ENCODE measurements around the gene LRRK2. TPM values are rescaled to one million over a fixed set of nuclear protein-coding genes. Genes with fewer than 3 reads are reported as not detected.
"Not testable (repeated sequence)": the region's sequence is repeated elsewhere in the genome, so short reads cannot be mapped to it uniquely, and the experiment has no call there.

The LRRK2 gene
- total RNA-seq, 1 donor from 2014 or later, result 28.7 TPM

DNA sequence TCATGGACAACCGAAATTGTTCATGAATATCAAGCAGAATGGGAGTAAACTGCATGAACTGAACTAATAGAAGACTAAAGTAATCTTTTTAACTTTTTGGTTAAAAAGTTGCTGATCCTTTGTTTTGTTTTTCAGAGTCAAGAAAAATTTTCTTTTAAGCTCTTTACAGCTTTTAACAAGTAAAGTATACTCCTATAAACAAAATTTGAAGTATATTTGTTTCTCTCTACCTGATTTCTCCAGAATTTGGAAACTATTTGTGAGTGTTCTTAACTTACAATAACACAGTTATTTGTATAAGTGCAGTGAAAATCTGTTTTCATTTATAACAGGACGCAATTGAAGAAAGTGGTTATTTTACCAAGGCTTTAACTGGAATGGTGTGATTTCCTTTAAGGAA, 12.2 kb upstream of the LRRK2 start:
- no peak for DNase-seq (ENCODE audit: low spot score)

DNA sequence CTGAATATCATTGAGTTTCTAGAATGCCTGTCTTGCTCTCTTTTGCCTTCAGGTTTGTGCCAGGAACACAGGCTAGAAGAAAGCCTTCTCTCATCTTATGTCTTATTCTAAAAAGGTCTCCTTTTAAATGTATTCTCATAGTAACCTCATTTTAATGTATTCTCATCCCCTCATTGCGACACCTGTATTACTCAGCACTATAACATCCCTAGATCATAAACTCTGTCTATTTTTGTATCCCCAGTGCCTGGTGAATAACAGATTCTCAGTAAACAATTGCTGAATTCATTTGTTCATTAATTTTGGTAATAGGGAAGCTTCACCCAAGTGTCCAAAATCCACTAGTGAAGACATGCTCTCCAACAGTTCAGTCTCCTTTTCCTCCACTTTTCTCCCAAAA, 8.8 kb upstream of the LRRK2 start:
- no peak for DNase-seq (ENCODE audit: low spot score)

GRCh38 chr12:40216516-40217288, 8.1 kb upstream of the LRRK2 start:
- no peak for DNase-seq (ENCODE audit: low spot score)

- DNase-seq (ENCODE audit: low spot score), result no peak
Observed at GRCh38 chr12:40219760-40220159, 5.0 kb upstream of the LRRK2 start.

GRCh38 chr12:40222247-40222646, 2.5 kb upstream of the LRRK2 start:
- no peak for DNase-seq (ENCODE audit: low spot score)

DNA sequence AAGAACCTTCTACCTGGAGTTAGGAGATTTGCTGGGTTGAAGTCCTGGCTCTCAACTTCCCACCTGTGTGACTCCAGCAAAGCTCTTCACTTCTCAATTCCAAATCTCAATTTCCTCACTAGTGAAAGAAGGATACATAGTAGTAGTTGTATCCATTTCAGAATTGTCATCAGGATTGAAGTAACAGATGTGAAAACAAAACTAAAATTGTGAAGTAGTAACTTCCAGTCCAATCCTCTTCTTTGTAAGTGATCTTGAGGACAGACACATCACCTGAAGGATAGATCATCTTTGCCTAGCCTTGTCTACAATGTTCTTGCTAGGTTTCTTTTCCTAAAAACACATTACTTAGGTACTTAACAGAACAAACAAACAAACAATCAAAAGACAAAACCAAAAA, 1.2 kb upstream of the LRRK2 start:
- no peak for DNase-seq (ENCODE audit: low spot score)

DNA sequence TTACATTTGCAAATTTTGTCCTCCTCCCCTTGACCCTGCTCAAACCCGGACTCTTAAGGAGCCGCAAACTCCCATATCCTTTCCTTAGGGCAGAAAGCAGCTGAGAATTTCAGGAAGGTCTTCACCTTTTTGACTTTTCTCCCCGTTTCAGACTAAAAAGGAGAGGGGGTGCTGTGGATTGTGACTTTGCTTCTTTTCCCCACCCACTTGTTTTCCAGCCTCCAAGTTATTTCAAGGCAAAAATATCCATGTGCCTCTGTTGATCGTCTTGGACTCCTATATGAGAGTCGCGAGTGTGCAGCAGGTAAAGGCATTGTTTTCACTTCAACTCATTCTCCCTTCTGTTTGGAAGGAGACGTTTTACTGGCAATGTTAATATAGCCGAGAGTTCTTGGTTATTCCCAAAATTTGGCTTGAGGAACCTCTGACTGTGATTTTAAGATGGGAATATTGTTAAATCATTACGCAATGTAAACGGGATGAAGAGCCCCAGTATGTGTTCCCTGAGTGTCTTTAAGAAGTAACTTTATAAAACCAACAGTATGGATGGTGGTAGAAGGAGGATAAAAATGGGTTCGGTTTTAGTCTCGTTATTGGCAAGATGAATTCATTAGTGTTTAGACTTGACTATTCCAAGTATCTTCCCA, 663 bp downstream of the LRRK2 start:
- no peak for DNase-seq (ENCODE audit: low spot score)

DNA sequence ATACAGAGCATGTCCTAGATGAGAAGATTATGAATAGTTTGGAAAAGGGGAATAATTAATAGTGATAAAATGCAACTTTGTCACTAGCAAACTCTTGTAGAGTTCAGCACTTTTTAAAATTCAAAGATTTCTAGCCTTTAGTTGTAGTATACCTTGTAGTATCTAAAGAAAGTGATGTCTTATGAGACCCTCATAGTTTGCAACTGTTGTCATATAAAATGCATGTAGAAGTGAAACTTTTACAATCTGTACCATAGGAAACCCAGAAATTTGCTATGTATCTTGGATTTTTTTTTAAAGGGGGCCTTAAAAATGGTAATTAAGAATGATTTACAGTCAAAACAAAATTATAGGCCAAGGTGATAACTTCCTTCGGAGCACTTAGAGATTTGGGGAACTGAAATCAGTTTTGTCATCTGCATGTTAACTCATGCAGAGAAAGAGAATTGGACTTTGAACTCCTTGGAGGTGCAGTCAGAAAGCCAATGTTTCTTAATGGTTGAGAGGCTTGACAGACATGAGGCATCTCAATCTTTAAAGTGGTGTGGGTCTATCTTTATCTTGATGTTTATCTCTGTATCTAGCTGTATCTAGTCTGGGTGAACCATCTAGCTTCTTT, 1.3 kb downstream of the LRRK2 start:
- no peak for DNase-seq (ENCODE audit: low spot score)

DNA sequence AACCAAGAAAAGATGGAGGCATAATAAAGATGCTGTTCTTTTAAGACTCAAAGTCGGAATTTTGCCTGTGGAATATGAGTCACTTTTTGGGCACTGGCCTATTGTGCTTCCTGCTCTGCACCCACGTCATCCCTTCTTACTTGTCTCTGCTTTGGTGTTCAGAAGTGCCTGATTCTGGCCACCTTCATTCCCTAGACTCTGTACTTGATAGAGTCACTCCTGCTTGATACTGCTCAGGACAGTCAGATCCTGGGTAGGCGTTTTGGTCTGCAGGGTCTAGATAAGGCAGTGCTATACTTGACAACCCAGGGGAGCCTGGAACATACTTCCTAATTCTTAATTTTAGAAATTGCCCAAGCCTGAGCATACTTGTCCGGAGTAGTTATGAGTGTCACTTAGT, 1.9 kb downstream of the LRRK2 start:
- DNase-seq (ENCODE audit: low spot score), result peak; percentile 54

GRCh38 chr12:40227447-40227846, 2.6 kb downstream of the LRRK2 start:
- DNase-seq (ENCODE audit: low spot score), result no peak

DNA sequence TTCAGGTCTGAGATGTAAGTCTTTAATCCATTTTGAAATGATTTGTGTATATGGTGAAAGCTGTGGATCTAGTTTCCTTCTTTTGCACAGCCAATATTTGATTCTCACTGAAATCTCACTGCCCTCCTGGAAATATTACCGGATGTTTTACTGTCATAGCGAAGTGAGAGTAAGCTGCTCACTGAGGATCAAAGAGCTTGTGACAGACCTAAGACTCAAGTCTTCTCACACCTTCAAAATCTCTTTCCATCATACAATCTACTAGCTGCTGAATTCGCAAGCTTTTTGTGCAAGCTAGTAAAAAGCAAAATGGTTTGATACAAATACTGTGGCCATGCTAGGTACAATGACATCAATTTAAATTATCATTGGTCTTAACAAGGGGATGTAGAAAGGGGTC, 3.9 kb downstream of the LRRK2 start:
- no peak for DNase-seq (ENCODE audit: low spot score)

- no peak for DNase-seq (ENCODE audit: low spot score)
Observed at GRCh38 chr12:40229690-40230651, 5.2 kb downstream of the LRRK2 start.

GRCh38 chr12:40232602-40233001, 7.8 kb downstream of the LRRK2 start:
- no peak for DNase-seq (ENCODE audit: low spot score)

GRCh38 chr12:40233741-40234367, 9.1 kb downstream of the LRRK2 start:
- DNase-seq (ENCODE audit: low spot score), result no peak

GRCh38 chr12:40236357-40236850, 11.6 kb downstream of the LRRK2 start:
- no peak for DNase-seq (ENCODE audit: low spot score)

GRCh38 chr12:40238266-40238902, 13.6 kb downstream of the LRRK2 start:
- no peak for DNase-seq (ENCODE audit: low spot score)

GRCh38 chr12:40238979-40239378, 14.2 kb downstream of the LRRK2 start:
- DNase-seq (ENCODE audit: low spot score), result no peak

GRCh38 chr12:40240779-40241178, 16.0 kb downstream of the LRRK2 start:
- DNase-seq (ENCODE audit: low spot score), result no peak

DNA sequence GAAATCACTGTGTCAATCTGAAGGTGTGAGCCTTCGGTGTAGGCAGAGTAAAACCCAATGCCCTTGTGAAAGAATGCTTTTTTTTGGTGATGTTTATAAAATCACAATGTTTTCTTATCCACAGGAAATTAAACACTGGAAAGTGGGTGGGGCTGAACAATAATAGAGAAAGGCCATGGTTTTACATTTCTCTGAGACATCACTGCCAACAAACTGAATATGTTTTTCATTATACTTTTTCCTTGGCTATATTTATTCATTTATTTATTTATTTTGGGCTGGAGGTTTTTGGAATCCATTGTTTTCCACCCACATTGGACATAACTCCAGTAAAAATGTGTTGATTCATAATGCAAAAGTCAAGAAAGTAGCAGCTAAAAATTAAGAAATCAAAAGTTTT, 16.9 kb downstream of the LRRK2 start:
- DNase-seq (ENCODE audit: low spot score), result no peak

DNA sequence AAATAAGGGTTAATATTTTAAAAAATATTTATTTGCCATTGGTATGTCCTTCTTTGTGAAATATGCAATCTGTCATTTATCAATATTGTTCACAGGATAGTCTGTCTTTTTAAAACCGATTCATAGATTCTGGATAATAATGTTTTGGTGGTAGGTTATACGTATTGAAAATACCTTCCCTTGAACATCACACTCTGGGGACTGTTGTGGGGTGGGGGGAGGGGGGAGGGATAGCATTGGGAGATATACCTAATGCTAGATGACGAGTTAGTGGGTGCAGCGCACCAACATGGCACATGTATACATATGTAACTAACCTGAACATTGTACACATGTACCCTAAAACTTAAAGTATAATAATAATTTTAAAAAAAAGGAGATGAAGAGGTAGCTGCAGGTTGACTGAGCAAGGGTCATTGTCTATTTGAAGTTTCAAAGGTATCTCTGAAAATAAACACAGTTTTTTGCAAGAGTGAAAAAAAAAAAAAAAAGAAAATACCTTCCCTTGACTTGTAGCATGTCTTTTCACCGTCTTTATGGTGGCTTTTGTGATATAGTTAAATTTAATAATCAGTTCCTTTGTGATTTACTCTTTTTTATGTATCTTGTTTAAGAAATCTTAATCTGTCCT, 19.8 kb downstream of the LRRK2 start:
- not testable (repeated sequence) for DNase-seq (ENCODE audit: low spot score)

Data from mucosa of gallbladder (tissue), 1 donor.